Activated naive CD8-positive, alpha-beta T cell (primary cell): ENCODE results near the gene SRPK3.
"Not testable (repeated sequence)": the region's sequence is repeated elsewhere in the genome, so short reads cannot be mapped to it uniquely, and the experiment has no call there.

ENCODE experiments used
- H3K27ac Mint-ChIP-seq: one replicate; pipeline ENCODE4 v1.8.0; 2021; ENCODE audit warnings: mixed read lengths
- H3K27me3 Mint-ChIP-seq: one replicate; pipeline ENCODE4 v1.8.0; 2021; ENCODE audit warnings: mixed read lengths
- H3K36me3 Mint-ChIP-seq: one replicate; pipeline ENCODE4 v1.8.0; 2021; ENCODE audit warnings: mixed read lengths
- H3K4me1 Mint-ChIP-seq: one replicate; pipeline ENCODE4 v1.8.0; 2021; ENCODE audit warnings: low read depth, mixed read lengths
- H3K4me3 Mint-ChIP-seq: one replicate; pipeline ENCODE4 v1.8.0; 2021; ENCODE audit warnings: mild to moderate bottlenecking, mixed read lengths
- H3K9me3 Mint-ChIP-seq: one replicate; pipeline ENCODE4 v1.8.0; 2021; ENCODE audit warnings: low read depth, mixed read lengths

The SRPK3 gene

GRCh38 chrX:153801669-153802068 lies 20.8 kb downstream of the SRPK3 start:
- no peak overlapping the region for H3K4me3 Mint-ChIP-seq
- H3K9me3 Mint-ChIP-seq: no peaks in the 10 kb centered on the region
- no peaks in the 10 kb centered on the region for H3K36me3 Mint-ChIP-seq
- H3K4me1 Mint-ChIP-seq: no peaks in the 10 kb centered on the region
- no peaks in the 10 kb centered on the region for H3K27me3 Mint-ChIP-seq
- H3K27ac Mint-ChIP-seq: no peak overlapping the region

DNA sequence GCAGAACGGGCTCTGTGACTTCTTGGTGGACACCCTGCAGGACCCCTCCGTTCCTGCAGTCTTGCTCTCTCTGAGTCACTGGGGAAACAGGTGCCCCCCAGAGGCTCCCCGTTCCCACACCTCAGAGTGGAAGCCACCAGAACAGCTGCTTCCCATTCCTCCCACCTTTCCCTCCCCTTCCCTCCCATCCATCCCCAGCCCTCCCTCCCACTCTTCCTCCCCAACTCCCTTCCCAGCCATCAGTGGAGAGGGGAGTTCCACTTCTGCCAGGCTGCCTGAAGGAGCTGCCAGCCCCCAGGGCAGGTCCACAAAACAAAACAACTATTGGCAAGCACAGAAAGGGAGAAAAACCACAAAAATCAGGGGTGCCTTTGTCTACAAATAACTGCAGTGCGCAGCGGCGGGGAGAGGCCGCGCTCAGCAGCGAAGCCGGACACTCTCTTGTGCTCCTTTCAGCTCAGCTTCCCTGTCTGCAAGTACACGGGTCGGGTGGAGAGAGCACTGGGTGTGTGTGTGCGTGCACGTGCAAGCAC lies 21.7 kb downstream of the SRPK3 start:
- Mint-ChIP-seq H3K27me3 (no peaks in the 10 kb centered on the region), H3K36me3 (no peaks in the 10 kb centered on the region), H3K4me1 (no peaks in the 10 kb centered on the region)

DNA sequence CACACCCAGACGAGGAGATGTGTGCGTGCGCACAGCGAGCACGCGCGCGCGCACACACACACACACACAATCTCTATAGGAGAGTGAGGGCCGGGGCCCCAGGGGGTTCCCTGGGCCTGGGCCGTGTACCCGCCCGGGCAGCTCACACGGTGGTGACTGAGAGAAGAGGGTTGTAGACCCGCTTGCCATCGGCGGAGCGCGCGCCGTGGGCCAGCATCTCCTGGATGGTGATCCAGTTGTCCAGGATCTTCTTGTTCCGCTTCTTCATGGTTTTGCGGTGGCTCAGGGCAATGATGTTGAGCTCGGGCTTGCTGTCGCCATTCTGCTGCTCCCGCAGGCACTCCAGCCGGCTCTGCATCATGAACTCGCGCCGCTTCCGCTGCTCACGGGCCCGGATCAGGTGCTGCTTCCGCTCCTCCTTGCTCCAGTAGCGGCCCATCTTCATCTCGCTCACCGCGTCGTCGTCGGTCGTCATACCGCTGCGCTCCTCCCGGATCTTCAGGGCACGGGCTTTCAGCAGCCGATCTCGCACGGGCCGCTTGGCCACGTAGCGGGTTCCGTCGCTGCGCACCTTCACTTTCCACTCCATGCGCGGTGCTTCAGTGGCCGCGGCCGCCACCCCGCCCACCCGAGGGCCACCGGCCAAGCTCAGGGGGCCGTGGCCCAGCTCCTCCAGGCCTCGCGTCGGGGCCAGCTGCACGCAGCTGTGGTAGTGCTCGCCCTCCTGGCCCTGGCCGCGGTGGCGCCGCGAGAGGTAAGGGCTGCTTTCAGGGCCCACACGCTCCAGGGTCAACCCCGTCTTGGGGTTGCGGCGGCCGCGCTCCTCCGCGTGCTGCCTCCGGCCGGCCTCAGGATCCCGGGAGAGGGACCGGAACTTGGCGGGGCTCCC lies 22.6 kb downstream of the SRPK3 start:
- H3K9me3 Mint-ChIP-seq: no peaks in the 10 kb centered on the region
- H3K36me3 Mint-ChIP-seq: no peaks in the 10 kb centered on the region
- no peak overlapping the region for H3K27ac Mint-ChIP-seq
- no peaks in the 10 kb centered on the region for H3K27me3 Mint-ChIP-seq
- H3K4me3 Mint-ChIP-seq: no peak overlapping the region
- H3K4me1 Mint-ChIP-seq: no peaks in the 10 kb centered on the region

More for the DNA sequence above, 21.7 kb downstream of the SRPK3 start:
- H3K4me3 Mint-ChIP-seq: no peak overlapping the region
- no peak overlapping the region for H3K27ac Mint-ChIP-seq
- H3K9me3 Mint-ChIP-seq: no peaks in the 10 kb centered on the region

GRCh38 chrX:153804100-153804595 lies 23.3 kb downstream of the SRPK3 start:
- no peak overlapping the region for H3K27ac Mint-ChIP-seq
- H3K4me1 Mint-ChIP-seq: no peaks in the 10 kb centered on the region
- H3K27me3 Mint-ChIP-seq: no peaks in the 10 kb centered on the region
- no peaks in the 10 kb centered on the region for H3K36me3 Mint-ChIP-seq
- no peak overlapping the region for H3K4me3 Mint-ChIP-seq
- no peaks in the 10 kb centered on the region for H3K9me3 Mint-ChIP-seq

- Mint-ChIP-seq H3K4me1 (no peaks in the 10 kb centered on the region), H3K9me3 (no peaks in the 10 kb centered on the region), H3K27ac (no peak overlapping the region), H3K36me3 (no peaks in the 10 kb centered on the region), H3K4me3 (no peak overlapping the region), H3K27me3 (no peaks in the 10 kb centered on the region)
These were observed 23.8 kb downstream of the SRPK3 start for GRCh38 chrX:153804621-153805020.

DNA sequence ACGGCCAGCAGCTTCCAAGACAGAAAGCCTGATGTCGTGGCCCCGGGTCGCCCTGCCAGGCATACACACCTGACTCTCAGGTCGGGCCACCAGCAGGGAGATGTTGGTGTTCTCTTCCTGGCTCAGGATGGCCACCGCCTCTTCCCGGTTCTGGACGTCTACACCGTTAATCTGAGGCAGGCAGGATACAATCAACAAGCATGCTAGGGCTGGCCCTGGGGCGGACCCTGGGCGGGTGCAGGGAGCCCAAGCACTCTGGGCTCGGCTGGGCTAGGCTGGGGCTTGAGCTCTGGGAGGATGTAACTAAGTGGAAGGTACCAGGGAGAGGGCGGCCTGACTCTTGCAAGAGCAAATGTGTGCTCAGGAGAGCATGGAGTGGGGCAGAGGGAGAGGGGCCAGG lies 24.6 kb downstream of the SRPK3 start:
- no peaks in the 10 kb centered on the region for H3K4me1 Mint-ChIP-seq
- H3K36me3 Mint-ChIP-seq: no peaks in the 10 kb centered on the region
- no peak overlapping the region for H3K27ac Mint-ChIP-seq
- no peaks in the 10 kb centered on the region for H3K9me3 Mint-ChIP-seq
- H3K27me3 Mint-ChIP-seq: no peaks in the 10 kb centered on the region
- H3K4me3 Mint-ChIP-seq: no peak overlapping the region

- no peaks in the 10 kb centered on the region for H3K36me3 Mint-ChIP-seq
- no peaks in the 10 kb centered on the region for H3K27me3 Mint-ChIP-seq
- no peaks in the 10 kb centered on the region for H3K9me3 Mint-ChIP-seq
- no peaks in the 10 kb centered on the region for H3K4me1 Mint-ChIP-seq
- H3K4me3 Mint-ChIP-seq: no peak overlapping the region
- no peak overlapping the region for H3K27ac Mint-ChIP-seq
These were observed 26.2 kb downstream of the SRPK3 start for GRCh38 chrX:153806999-153807575.

GRCh38 chrX:153807976-153808375 lies 27.1 kb downstream of the SRPK3 start:
- Mint-ChIP-seq H3K9me3 (no peaks in the 10 kb centered on the region), H3K36me3 (no peaks in the 10 kb centered on the region), H3K27me3 (no peaks in the 10 kb centered on the region), H3K4me1 (no peaks in the 10 kb centered on the region), H3K27ac (no peak overlapping the region), H3K4me3 (no peak overlapping the region)

GRCh38 chrX:153812220-153812619 lies 31.4 kb downstream of the SRPK3 start:
- H3K4me1 Mint-ChIP-seq: peaks cover 17% of the 10 kb centered on the region
- H3K27me3 Mint-ChIP-seq: no peaks in the 10 kb centered on the region
- no peaks in the 10 kb centered on the region for H3K9me3 Mint-ChIP-seq
- no peaks in the 10 kb centered on the region for H3K36me3 Mint-ChIP-seq
- H3K27ac Mint-ChIP-seq: no peak overlapping the region
- H3K4me3 Mint-ChIP-seq: no peak overlapping the region

- Mint-ChIP-seq H3K9me3 (no peaks in the 10 kb centered on the region), H3K4me1 (peaks cover 21% of the 10 kb centered on the region), H3K4me3 (no peak overlapping the region), H3K27ac (no peak overlapping the region), H3K36me3 (no peaks in the 10 kb centered on the region), H3K27me3 (no peaks in the 10 kb centered on the region)
These were observed 32.3 kb downstream of the SRPK3 start for GRCh38 chrX:153813161-153813560.

GRCh38 chrX:153814591-153815315 lies 33.9 kb downstream of the SRPK3 start:
- no peak overlapping the region for H3K27ac Mint-ChIP-seq
- no peaks in the 10 kb centered on the region for H3K36me3 Mint-ChIP-seq
- no peak overlapping the region for H3K4me3 Mint-ChIP-seq
- H3K27me3 Mint-ChIP-seq: no peaks in the 10 kb centered on the region
- peaks cover 21% of the 10 kb centered on the region for H3K4me1 Mint-ChIP-seq
- H3K9me3 Mint-ChIP-seq: no peaks in the 10 kb centered on the region

DNA sequence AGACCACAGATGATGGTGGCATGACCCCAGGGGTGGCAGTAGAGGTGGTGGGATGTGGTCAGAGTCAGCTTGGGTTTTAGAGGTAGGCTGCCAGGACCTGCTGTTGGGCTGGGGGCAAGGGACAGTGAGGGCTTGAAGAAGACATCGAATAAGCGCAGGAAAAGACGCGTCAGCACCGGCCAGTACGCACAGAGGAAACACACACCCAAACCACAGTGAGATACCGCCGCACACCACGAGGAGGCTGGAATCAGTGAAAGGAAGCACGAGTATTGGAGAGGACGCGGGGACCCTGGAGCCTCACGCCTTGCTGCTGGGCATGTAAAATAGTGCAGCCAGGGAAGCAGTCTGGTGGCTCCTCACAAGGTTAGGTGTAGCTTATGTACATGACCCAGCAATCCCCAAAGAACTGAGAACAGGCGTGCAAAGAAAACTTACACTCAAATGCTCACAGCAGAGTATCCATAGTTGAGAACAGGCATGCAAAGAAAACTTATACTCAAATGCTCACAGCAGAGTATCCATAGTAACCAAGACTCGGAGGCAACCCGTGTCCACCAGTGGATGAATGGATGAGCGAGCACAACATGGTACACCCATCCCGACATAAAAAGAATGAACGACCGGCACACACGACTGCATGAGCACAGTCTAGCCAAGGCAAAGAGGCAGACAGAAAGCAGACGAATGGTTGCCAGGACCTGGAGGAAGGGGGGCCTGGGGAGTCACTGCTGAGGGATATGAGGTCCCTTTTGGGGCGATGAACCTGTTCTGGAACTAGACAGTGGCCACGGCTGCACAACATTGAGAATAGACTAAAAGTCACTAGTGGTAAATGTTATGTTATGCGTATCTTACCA lies 36.2 kb downstream of the SRPK3 start:
- Mint-ChIP-seq H3K27ac (no peak overlapping the region), H3K9me3 (no peaks in the 10 kb centered on the region), H3K4me3 (peak overlapping the region; percentile 42), H3K36me3 (no peaks in the 10 kb centered on the region), H3K4me1 (peaks cover 33% of the 10 kb centered on the region), H3K27me3 (no peaks in the 10 kb centered on the region)

- H3K36me3 Mint-ChIP-seq, H3K4me3 Mint-ChIP-seq, H3K27me3 Mint-ChIP-seq, H3K9me3 Mint-ChIP-seq, H3K27ac Mint-ChIP-seq: not testable (repeated sequence)
- peaks cover 41% of the 10 kb centered on the region for H3K4me1 Mint-ChIP-seq
These were observed 37.2 kb downstream of the SRPK3 start for GRCh38 chrX:153818064-153818463.
